CD4-positive, alpha-beta T cell treated with Interleukin-17A for 1 hour (primary cell): ENCODE data around the gene MAP3K2.
A peak's percentile ranks its signal among the peaks of the same experiment; 100 is the strongest.

Experiments
- DNase-seq: peaks from one replicate; pipeline ENCODE4 v3.0.0-alpha.2; 2020

Gene MAP3K2

GRCh38 chr2:127347734-127348392 is 39.9 kb downstream of the MAP3K2 start:
- DNase-seq = no peak

- DNase-seq = no peak
These were observed 40.8 kb downstream of the MAP3K2 start for GRCh38 chr2:127347015-127347414.

GRCh38 chr2:127343277-127343676 is 44.5 kb downstream of the MAP3K2 start:
- DNase-seq = no peak

- DNase-seq = no peak
These were observed 45.7 kb downstream of the MAP3K2 start for GRCh38 chr2:127342101-127342500.

- DNase-seq = no peak
These were observed 55.4 kb downstream of the MAP3K2 start for GRCh38 chr2:127332335-127332734.

GRCh38 chr2:127330753-127331152 is 57.0 kb downstream of the MAP3K2 start:
- DNase-seq = no peak

DNA sequence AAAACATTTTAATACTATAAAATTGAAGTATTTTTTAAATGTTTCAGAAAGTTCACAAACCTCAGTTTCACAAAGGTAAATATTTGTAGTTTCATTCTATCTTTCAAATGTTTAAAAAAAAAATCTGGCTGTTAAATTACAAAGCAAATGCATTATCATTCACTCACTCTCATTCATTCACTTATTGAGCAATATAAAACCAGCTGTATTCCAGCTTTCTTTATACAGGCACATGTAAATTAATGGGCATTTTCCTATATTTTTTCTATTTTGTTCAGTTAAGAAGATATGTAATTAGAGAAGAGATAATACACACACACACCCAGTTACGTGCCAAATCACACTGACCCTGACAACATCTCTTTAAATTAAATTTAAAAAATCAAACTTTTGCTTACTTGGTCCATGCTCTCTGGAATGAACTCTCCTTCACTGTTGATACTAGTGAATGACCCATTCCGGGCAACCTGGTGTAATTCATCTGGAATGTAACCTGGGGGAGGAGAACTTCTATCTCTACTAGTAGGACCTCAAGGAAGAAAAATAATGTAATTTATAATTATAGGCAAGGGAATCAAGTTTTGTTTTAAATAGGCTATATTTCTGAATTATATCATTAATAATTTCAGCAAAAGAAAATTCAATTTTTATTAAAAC is 61.4 kb downstream of the MAP3K2 start:
- no peak for DNase-seq

DNA sequence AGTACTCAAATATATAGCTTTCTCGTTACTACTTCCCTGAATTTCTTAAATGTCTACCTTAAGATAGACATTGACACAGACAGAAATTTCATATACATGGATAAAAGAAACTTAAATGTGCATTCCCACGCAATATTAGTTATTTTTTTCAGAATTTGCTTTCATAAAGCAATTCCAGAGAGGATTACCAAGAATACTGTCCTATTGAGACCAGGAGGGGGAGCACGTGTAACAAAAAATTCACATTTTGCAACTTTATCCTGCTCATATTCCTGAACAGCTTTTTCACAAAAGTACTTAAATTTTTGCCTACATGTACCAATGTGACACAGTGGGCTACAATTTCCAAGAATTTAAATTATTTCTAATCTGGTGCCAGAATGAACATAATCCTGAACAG is 63.1 kb downstream of the MAP3K2 start:
- peak; percentile 15 for DNase-seq

DNA sequence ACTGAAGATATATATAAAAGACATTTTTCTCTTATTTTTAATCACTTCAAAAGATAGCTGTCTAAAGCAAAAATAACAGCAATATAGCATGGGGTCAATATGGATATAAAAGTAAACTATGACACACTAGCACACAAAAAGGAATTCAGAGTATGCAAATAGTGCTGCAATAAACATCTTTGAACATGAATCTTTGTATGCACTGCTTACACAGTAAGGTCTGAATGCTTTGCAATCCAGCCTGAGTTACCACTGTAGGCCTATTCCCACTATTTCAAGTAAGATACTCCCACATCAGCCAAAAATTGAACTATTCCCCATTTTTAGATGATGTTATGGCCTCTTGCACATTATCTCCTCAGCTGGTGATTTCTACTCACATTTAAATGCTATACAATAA is 66.5 kb downstream of the MAP3K2 start:
- no peak for DNase-seq

GRCh38 chr2:127320586-127321275 is 67.0 kb downstream of the MAP3K2 start:
- no peak for DNase-seq

DNA sequence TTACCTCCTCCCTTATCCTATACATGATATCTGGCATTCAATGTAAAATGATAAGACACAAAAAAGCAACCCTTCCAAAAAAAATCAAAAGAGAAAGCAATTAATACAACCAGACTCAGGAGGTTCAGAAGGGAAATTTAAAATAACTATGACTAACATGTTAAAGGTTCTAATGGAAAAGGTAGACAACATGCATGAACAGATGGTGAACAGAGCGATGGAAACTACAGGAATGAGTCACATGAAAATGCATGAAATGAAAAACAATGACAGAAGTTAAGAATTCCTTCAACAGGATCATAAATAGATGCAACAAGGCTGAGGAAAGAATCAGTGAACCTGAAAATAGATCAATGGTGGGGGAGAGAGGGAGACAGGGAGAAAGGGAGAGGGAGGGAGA is 67.7 kb downstream of the MAP3K2 start:
- no peak for DNase-seq

DNA sequence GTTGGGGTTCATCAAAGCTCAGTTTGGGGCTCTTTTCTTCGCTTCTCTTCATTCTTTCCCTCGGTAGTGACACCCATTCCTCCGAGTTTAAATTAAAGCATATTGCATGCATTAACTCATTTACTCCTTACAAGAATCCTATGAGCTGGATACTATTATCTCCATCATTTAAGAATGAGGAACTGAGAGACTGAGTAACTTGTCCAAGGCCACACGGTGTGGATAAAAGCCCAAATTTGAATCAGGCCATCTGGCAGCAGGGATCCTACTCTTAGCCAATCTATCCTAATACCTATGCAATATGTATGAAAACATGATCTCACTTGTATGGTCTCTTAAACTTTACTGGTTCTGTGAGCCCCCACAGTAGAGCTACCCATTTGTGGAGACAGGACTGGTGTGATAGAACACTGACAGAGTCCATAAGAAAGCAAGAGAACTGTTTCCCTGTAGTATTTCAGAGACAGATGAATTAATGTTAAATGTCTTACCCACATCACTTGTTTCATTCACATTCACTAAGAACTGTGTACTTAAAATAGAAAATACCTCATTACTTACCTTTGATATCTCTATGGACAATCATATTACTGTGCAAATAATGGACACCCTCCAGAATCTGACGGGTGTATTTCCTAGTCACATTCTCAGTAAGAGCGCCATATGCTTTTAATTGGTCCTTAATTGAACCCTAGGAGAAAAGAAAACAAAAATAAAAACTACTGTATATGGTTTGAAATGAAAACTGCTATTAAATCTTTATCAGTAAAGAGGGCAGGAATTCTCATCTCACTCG is 73.4 kb downstream of the MAP3K2 start:
- no peak for DNase-seq

- no peak for DNase-seq
These were observed 74.4 kb downstream of the MAP3K2 start for GRCh38 chr2:127313406-127313805.

- DNase-seq = no peak
These were observed 76.8 kb downstream of the MAP3K2 start for GRCh38 chr2:127310980-127311379.

- DNase-seq = no peak
These were observed 78.3 kb downstream of the MAP3K2 start for GRCh38 chr2:127309468-127309867.

GRCh38 chr2:127308586-127309138 is 79.1 kb downstream of the MAP3K2 start:
- DNase-seq = no peak

DNA sequence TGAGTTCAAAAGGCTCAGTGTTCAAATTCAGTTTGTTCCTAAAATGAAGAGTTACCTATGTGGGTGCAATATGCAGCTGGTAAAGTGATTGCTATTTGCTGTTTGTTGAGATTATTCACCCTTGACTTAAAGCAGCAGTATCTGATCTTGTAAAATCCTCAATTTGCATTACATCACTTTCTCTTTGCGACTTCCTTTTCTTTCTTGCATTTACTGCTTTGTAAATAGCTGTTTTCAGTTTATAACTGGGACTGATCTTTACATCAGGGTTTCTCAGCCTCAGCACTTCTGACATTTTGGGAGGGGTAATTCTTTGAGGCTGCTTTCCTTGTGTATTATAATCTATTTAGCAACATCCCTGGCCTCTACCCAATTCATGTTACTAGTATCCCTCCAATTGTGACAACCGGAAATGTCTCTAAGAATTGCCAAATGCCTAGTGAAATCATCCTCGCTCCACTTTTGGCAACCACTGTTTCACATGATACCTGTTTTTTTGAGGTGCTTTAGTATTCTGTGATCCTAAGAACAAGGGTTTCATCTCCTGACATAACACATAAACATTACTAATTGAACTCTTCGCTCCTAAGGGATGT is 81.7 kb downstream of the MAP3K2 start:
- DNase-seq = no peak

GRCh38 chr2:127302168-127302567 is 85.6 kb downstream of the MAP3K2 start:
- DNase-seq = no peak

DNA sequence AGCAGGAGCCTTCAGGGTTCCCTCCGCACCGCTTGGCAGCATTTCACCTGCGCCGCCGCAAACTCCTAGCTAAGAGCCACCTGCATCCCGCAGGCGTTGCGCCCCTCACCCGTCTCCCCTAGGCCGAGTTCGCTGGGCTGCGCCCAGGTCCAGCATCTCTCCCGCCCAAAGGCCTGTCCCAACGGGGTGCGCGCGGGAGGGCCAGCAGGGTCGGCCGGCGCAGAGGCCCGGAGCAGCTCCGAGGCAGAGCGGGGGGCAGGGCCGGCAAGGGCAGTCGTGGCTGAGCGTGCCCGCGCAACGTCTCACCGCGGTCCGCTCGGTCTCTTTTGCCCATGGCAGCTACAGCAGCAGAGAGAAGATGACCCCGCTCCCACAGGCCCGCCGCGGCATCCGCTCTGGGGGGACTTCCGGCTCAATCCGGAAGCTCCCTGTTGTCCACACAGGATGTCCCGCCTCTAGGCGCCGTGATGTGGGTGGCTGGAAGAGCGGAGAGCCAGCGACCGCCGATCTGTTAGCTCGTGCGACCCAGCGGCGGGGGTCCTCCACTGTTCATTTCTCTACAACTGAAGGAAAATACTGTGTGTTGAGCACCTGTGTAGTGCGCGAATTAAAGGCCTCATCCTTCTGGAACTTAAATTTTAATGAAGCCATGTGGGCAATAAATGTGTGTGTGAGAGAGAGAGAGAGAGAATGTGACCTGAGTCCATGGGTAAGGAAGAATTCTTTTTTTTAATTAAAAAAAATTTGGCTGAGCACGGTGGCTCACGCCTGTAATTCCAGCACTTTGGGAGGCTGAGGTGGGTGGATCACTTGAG is 93.8 kb downstream of the MAP3K2 start, which contains the start of gene ERCC3:
TSS of gene ERCC3 (minus strand) at position 397 of the 815 bp plus-strand sequence. CDS start at position 334, 63 bp downstream.
- peak; percentile 81 for DNase-seq

DNA sequence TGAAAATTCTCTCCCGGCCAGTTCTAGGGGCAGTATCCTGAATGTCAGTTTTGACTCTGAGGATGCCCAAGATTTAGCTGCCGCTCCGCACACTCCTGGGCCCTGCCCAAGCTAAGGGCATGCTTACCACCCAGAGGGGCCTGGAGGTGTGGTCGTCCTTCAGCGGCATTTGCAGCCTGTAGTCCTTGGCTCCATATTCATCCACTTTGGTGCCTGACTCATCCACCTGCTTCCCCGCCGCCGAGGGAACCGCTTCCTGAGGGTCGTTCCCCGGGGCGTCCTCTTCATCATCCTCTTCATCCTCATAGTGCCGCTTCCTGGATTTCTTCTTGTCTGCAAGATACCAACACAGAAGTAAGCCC is 94.4 kb downstream of the MAP3K2 start:
- DNase-seq = no peak

DNA sequence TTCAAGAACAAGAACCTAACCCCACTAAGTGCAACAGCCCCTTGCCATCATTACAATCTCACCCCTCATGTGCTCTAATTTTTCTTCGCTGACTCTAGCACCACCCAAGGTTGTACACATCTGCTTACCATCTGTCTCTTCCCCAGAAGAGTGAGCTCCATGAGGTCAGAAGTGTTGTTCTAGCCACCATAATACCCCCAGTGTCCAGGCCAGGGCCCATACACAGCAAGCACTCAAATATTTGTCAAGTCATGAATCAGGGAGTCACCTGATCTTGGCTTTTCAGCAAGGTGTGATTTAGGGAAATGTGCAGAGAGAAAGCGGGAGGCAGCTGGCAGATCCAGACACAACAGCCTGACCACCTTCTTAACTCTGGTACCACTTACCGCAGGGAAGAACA is 99.5 kb downstream of the MAP3K2 start:
- DNase-seq = no peak

- no peak for DNase-seq
These were observed 104.5 kb downstream of the MAP3K2 start for GRCh38 chr2:127283275-127283674.
